Measurements from ENCODE around the gene ZNRD2. TPM values are rescaled to one million over a fixed set of nuclear protein-coding genes. Genes with fewer than 3 reads are reported as not detected.

The ZNRD2 gene
- total and polyA plus RNA-seq, 12 donors = 9.4 to 135 (median 56.0) TPM

DNA sequence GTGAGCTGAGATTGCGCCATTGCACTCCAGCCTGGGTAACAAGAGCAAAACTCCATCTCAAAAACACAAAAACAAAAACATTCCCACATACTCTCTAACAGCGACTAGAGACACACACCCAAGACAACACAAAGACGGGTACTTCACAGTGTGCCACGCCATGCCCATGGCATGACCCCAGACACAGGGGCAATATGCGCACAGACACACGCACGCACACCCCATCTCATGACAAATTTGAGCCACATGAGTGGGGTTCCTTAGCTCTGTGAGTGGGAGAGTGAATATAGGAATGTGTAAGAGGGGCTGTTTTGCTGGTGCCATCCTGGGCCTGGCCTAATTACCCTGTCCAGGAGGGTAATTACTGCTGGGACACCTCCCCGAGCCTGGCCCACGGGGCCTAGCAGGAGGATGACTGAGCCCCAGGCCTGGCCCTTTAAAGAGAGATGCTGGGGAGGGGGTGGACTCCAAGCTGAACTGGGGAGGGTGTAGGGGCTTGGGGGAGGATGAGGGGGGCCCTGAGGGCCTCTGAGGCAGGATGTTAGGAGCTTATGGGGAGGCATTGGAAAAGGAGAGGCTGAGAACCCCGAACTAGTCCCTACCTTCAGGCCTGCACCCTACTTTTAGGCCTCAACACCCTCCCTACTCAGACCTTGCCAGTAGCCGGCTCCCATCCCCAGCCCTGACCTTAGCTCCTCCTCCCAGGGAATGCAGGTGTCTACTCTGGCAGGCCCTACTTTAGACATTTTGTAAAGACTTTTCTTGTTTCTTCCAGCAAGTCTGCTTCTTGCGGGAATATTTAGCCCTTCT, 13.6 kb upstream of the ZNRD2 start:
- DNase-seq = peak in 1 of 7 donors; percentile 51
- peak overlapping the region in 2 of 4 donors; percentile 44 to 82 for H3K4me3 ChIP-seq
- WGBS, 4 donors = 73 to 79% (median 76%) methylated on average over 9 to 12 of the region's 12 CpGs
- no peak for TF ChIP-seq POLR2A (IDR thresholded peaks at IDR 0.05)
- TF ChIP-seq, protein P1, sequence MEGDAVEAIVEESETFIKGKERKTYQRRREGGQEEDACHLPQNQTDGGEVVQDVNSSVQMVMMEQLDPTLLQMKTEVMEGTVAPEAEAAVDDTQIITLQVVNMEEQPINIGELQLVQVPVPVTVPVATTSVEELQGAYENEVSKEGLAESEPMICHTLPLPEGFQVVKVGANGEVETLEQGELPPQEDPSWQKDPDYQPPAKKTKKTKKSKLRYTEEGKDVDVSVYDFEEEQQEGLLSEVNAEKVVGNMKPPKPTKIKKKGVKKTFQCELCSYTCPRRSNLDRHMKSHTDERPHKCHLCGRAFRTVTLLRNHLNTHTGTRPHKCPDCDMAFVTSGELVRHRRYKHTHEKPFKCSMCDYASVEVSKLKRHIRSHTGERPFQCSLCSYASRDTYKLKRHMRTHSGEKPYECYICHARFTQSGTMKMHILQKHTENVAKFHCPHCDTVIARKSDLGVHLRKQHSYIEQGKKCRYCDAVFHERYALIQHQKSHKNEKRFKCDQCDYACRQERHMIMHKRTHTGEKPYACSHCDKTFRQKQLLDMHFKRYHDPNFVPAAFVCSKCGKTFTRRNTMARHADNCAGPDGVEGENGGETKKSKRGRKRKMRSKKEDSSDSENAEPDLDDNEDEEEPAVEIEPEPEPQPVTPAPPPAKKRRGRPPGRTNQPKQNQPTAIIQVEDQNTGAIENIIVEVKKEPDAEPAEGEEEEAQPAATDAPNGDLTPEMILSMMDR (IDR thresholded peaks at IDR 0.05) = no peak
- peak overlapping the region; percentile 48 to 96 (median 87) for H3K27ac ChIP-seq
- intact Hi-C loops (cut with DNase I) = no loop called here
- peaks cover 40 to 61% of the 10 kb centered on the region in 2 donors for H3K4me1 ChIP-seq (replicated peaks in 1 of 2)
- H3K27me3 ChIP-seq = no peaks in the 10 kb centered on the region
- H3K9me3 ChIP-seq (replicated peaks in 1 of 3) = no peaks in the 10 kb centered on the region
- H3K36me3 ChIP-seq (replicated peaks in 1 of 2) = peaks cover 0 to 18% of the 10 kb centered on the region in 2 donors

DNA sequence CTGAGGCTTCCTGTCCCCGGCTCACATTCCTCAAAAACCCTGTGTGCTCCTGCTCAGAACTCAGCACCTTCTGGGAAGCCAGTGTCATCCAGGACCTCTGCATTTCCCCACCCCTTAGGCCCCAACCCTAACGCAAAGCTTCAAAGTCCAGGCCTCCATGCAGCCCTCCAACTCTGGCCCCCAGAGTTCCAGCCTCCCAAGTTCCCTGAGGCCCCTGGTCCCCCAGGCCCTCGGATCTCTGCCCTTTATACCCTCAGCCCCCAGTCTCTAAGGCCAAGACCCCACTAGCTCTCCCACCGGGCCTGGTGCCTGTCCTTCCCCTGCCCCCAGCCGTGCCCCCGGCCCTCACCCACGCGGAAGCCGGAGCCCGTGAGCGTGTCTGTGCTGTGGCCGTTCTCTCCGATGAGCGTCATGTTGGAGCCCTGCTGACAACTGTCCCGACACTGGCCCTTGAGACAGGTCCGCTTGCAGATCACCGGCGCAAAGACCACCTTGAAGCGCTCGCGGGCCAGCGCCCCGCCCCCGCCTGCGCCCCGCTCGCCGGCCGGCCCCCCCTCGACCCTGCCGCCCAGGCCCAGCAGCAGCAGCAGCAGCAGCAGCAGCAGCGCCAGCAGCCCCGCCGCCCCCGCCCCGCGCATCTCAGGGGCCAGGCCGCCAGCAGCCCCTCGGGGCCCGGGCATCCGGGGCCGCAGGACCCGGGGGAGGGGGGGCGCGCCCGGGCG, 12.8 kb upstream of the ZNRD2 start:
- 2 to 10% (median 4%) methylated on average over 6 to 47 of the region's 47 CpGs for WGBS, 4 donors
- peaks cover 0 to 11% of the 10 kb centered on the region in 2 donors for H3K36me3 ChIP-seq (replicated peaks in 1 of 2)
- peaks cover 40 to 61% of the 10 kb centered on the region in 2 donors for H3K4me1 ChIP-seq (replicated peaks in 1 of 2)

DNA sequence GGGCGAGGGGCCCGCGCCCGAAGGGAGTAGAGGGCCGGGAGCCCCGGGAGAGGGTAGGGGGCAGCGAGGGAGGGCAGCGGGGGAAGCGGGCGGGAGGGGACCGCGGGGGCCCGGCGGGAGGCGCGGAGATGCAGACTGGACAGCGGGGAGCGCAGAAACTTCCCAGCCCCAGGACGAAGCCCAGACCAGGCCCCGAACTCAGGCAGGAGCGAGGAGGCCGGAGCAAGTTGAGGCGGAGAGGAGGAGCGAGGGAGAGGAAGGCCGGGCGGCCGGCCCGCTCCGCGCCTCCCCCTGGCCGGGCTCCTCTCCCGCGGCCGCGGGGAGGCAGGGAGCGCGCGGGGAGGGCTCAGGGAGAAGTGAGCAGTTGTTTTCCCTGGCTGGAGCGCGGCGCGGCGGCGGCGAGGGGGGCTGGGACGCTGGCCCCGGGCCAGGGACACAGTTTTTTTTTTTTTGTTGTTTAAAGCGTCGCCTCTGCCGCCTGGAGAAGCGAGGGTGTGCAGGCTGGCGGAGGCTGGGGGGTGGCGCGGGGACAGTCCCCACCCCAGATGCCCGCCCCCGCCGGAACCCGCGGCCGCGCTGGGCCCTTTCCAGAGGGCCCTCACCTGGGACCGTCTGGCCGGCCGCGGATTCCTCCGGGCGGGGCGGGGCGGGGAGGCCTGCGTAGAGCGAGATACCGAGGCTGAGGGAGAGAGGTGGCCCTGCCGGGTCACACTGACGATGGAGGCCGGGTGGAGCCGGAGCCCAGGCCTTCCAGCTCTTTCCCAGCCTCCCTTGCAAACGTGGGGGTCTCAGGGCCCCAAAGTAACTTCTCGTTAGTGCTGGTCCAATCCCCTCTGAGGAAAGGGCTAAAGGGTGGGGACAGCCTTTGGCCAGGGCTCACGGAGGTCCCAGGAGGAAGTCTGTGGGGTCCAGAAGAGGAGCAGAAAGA, 12.0 kb upstream of the ZNRD2 start, which contains the start of gene LTBP3:
LTBP3 (minus strand) TSS at position 358 of the 928 bp plus-strand sequence. CDS start 400 bp downstream, outside the sequence.
- WGBS, 4 donors = 0 to 1% (median 0%) methylated on average over 1 to 79 of the region's 79 CpGs

More for the DNA sequence above, 12.8 kb upstream of the ZNRD2 start:
- peak overlapping the region; percentile 48 to 96 (median 87) for H3K27ac ChIP-seq
- H3K27me3 ChIP-seq = no peaks in the 10 kb centered on the region
- intact Hi-C loops (cut with DNase I) = no loop called here
- no peak for DNase-seq
- no peaks in the 10 kb centered on the region for H3K9me3 ChIP-seq (replicated peaks in 1 of 3)
- no peak for TF ChIP-seq POLR2A (IDR thresholded peaks at IDR 0.05)
- TF ChIP-seq, protein P1 (IDR thresholded peaks at IDR 0.05) = no peak
- peak overlapping the region in 2 of 4 donors; percentile 44 to 82 for H3K4me3 ChIP-seq

More for the DNA sequence above, 12.0 kb upstream of the ZNRD2 start, which contains the start of gene LTBP3:
- peak; percentile 82 to 88 (median 86) for DNase-seq
- Histone ChIP-seq H3K4me1 (replicated peaks in 1 of 2) (peaks cover 40 to 61% of the 10 kb centered on the region in 2 donors), H3K36me3 (replicated peaks in 1 of 2) (peaks cover 0 to 7% of the 10 kb centered on the region in 2 donors), H3K4me3 (peak within 1 kb of the TSS in 2 of 4 donors; percentile 44 to 82), H3K9me3 (replicated peaks in 1 of 3) (no peaks in the 10 kb centered on the region), H3K27me3 (no peaks in the 10 kb centered on the region), H3K27ac (peak within 1 kb of the TSS; percentile 86 to 96 (median 88))
- intact Hi-C loops (cut with DNase I) = no loop called here
- TF ChIP-seq POLR2A (IDR thresholded peaks at IDR 0.05) = peak in 1 of 2 donors; percentile 56
- TF ChIP-seq, protein P1 (IDR thresholded peaks at IDR 0.05) = no peak
